Fibroblast of mammary gland (primary cell): ENCODE data around the gene KCNK15.

Experiments used
- DNase-seq: peaks from one replicate; pipeline ENCODE4 v3.0.0-alpha.2; 2010; ENCODE audit warnings: low read depth
- H3K4me3 ChIP-seq: 2 replicates; pipeline ENCODE4 v1.5.1; 2011; ENCODE audit warnings: low read depth, mild to moderate bottlenecking, low read length, moderate library complexity; ENCODE audit not compliant: control insufficient read depth
- CTCF ChIP-seq: conservative IDR thresholded peaks from 2 replicates; pipeline ENCODE4 v1.5.1; 2011; ENCODE audit warnings: low read depth, low read length, inconsistent platforms; ENCODE audit not compliant: control insufficient read depth, insufficient read depth

KCNK15 gene

GRCh38 chr20:44773070-44773829 is 27.6 kb downstream of the KCNK15 start:
- TF ChIP-seq CTCF = no peak
- DNase-seq = no peak

DNA sequence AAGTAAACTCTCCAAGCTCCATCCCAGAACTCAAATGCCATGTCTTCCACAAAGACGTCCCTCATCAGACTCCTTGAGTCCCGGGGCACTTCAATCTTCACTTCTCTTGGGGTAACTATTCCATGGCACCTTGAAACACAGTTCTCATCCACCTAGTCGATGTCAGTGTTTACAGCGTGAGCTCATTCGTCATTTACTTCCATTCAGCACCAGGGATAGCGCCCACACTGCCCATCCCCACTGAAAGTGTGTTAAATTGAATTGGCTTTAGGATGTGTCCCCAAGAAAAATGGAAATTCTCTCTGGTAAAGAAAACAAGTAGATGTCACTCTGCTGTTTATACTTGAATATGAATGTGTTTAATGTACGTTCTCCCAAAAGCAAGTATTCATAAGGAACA is 31.3 kb downstream of the KCNK15 start:
- H3K4me3 ChIP-seq = no peak overlapping the region
- DNase-seq = peak; percentile 21
- no peak for TF ChIP-seq CTCF

More at GRCh38 chr20:44773070-44773829, 27.6 kb downstream of the KCNK15 start:
- no peak overlapping the region for H3K4me3 ChIP-seq

GRCh38 chr20:44780226-44780625 is 34.6 kb downstream of the KCNK15 start:
- no peak for TF ChIP-seq CTCF
- no peak overlapping the region for H3K4me3 ChIP-seq
- peak; percentile 58 for DNase-seq

DNA sequence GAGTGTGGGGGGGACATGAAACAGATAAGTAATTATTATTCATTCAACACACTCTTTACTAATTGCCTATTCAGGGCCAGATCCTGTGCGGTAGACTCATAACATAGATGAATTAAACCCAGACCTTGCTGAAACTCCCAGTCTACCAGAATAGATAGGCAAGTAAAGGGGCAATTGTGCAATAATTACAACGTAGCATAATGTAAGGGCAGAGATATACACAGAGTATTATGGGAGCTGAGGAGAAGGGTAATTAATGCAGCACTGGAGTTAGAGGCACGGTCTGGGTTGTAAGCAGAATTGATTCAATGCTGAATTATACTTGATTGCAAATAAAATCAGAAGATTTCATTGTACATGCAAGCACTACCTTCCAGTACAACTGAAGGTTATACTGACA is 35.5 kb downstream of the KCNK15 start:
- DNase-seq = no peak
- TF ChIP-seq CTCF = no peak
- H3K4me3 ChIP-seq = no peak overlapping the region

DNA sequence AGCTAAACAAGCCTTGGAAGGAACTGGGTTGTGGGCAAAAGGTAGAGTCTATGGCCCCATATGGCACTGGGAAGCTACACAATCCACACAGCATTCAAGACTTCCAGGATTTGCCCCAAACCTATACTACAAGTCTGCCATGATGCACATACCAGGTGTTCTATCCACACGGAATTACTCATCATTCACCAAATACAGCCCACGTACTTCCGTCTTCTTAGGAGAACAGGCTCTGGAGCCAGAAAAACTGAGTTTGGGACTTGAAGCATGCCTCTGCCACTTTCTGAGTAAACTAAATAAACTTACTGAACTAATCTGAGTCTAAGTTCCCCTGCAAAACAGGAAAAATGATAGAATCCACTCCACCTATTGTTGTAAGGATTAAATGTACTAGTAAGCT is 36.1 kb downstream of the KCNK15 start:
- TF ChIP-seq CTCF = no peak
- no peak for DNase-seq
- H3K4me3 ChIP-seq = no peak overlapping the region

DNA sequence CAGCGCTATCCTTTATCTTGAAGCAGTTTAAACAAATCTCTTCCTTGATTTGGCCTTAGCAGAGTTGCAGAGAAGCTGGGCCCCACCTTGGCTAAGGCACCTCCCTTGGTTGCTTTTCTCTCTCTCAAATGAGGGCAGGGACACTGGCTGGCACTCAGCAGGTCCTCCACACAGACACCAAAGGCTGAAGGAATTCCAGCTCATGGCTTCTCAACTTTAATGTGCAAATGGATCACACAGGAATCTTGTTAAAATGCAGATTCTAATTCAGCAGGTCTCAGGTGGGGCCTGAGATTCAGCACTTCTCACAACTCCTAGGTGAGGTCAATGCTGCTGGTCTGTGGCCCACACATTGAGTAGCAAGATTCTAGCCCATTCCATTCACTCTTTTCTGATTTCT is 39.0 kb downstream of the KCNK15 start:
- H3K4me3 ChIP-seq = no peak overlapping the region
- no peak for TF ChIP-seq CTCF
- DNase-seq = no peak
